HepG2 (cell line): ENCODE data around the gene CPED1.

Experiments
- JUNB ChIP-seq: sonication (generic); formaldehyde crosslinking; IDR thresholded peaks from 2 replicates; pipeline ENCODE4 v1.8.0; 2022; ENCODE audit warnings: missing genetic modification reagents, mild to moderate bottlenecking, borderline replicate concordance
- MZF1 ChIP-seq: sonication (generic); formaldehyde crosslinking; IDR thresholded peaks from 2 replicates; pipeline ENCODE4 v1.8.1; 2023; ENCODE audit warnings: mild to moderate bottlenecking, missing genetic modification reagents, borderline replicate concordance
- POLR2AphosphoS5 ChIP-seq: IDR thresholded peaks from 2 replicates; pipeline ENCODE4 v1.6.1; 2012; ENCODE audit warnings: low read depth, low read length
- STAT5B ChIP-seq: sonication (generic); formaldehyde crosslinking; IDR thresholded peaks from 2 replicates; pipeline ENCODE4 v1.4.0; 2020; ENCODE audit warnings: missing genetic modification reagents
- TCF7 ChIP-seq: sonication (generic); IDR thresholded peaks from 2 replicates; pipeline ENCODE4 v1.6.1; 2016; ENCODE audit warnings: antibody characterized with exemption, low read depth
- YY1 ChIP-seq: IDR thresholded peaks from 2 replicates; pipeline ENCODE4 v1.6.1; 2011; ENCODE audit warnings: low read length, low read depth, moderate library complexity, mild to moderate bottlenecking; ENCODE audit not compliant: insufficient read depth, insufficient replicate concordance
- ZNF572 ChIP-seq: sonication (generic); formaldehyde crosslinking; IDR thresholded peaks from 2 replicates; pipeline ENCODE4 v1.5.1; 2020; ENCODE audit warnings: mild to moderate bottlenecking, missing genetic modification reagents
- ZNF598 ChIP-seq: sonication (generic); formaldehyde crosslinking; IDR thresholded peaks from 2 replicates; pipeline ENCODE4 v1.5.1; 2020; ENCODE audit warnings: mild to moderate bottlenecking, missing genetic modification reagents, borderline replicate concordance
- TF ChIP-seq, protein P1 (sequence below), 2 experiments: IDR thresholded peaks; 2 replicates each; pipeline ENCODE4 v1.6.1; 2011 to 2012; ENCODE audit warnings: low read length in 2 of 2, borderline replicate concordance in 1 of 2, low read depth in 1 of 2, mild to moderate bottlenecking in 1 of 2, moderate library complexity in 1 of 2
- TF ChIP-seq, protein P2 (sequence below): sonication (generic); formaldehyde crosslinking; IDR thresholded peaks from 2 replicates; pipeline ENCODE4 v1.5.0; 2020; ENCODE audit warnings: mild to moderate bottlenecking, missing genetic modification reagents, moderate library complexity

- no peak for TF ChIP-seq MZF1 (CRISPR knock-in tag)
- no peak for TF ChIP-seq TCF7
- no peak for TF ChIP-seq ZNF598 (CRISPR knock-in tag)
- TF ChIP-seq, protein P1, sequence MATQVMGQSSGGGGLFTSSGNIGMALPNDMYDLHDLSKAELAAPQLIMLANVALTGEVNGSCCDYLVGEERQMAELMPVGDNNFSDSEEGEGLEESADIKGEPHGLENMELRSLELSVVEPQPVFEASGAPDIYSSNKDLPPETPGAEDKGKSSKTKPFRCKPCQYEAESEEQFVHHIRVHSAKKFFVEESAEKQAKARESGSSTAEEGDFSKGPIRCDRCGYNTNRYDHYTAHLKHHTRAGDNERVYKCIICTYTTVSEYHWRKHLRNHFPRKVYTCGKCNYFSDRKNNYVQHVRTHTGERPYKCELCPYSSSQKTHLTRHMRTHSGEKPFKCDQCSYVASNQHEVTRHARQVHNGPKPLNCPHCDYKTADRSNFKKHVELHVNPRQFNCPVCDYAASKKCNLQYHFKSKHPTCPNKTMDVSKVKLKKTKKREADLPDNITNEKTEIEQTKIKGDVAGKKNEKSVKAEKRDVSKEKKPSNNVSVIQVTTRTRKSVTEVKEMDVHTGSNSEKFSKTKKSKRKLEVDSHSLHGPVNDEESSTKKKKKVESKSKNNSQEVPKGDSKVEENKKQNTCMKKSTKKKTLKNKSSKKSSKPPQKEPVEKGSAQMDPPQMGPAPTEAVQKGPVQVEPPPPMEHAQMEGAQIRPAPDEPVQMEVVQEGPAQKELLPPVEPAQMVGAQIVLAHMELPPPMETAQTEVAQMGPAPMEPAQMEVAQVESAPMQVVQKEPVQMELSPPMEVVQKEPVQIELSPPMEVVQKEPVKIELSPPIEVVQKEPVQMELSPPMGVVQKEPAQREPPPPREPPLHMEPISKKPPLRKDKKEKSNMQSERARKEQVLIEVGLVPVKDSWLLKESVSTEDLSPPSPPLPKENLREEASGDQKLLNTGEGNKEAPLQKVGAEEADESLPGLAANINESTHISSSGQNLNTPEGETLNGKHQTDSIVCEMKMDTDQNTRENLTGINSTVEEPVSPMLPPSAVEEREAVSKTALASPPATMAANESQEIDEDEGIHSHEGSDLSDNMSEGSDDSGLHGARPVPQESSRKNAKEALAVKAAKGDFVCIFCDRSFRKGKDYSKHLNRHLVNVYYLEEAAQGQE (IDR thresholded peaks at IDR 0.05; ENCODE audit: borderline replicate concordance in 1 of 2, low read depth in 1 of 2, low read length in 2 of 2) = no peak
- TF ChIP-seq JUNB (CRISPR knock-in tag) = no peak
- TF ChIP-seq YY1 = no peak
- no peak for TF ChIP-seq STAT5B (CRISPR knock-in tag)
- TF ChIP-seq, protein P2, sequence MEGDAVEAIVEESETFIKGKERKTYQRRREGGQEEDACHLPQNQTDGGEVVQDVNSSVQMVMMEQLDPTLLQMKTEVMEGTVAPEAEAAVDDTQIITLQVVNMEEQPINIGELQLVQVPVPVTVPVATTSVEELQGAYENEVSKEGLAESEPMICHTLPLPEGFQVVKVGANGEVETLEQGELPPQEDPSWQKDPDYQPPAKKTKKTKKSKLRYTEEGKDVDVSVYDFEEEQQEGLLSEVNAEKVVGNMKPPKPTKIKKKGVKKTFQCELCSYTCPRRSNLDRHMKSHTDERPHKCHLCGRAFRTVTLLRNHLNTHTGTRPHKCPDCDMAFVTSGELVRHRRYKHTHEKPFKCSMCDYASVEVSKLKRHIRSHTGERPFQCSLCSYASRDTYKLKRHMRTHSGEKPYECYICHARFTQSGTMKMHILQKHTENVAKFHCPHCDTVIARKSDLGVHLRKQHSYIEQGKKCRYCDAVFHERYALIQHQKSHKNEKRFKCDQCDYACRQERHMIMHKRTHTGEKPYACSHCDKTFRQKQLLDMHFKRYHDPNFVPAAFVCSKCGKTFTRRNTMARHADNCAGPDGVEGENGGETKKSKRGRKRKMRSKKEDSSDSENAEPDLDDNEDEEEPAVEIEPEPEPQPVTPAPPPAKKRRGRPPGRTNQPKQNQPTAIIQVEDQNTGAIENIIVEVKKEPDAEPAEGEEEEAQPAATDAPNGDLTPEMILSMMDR = no peak
- no peak for TF ChIP-seq ZNF572 (CRISPR knock-in tag)
- TF ChIP-seq POLR2AphosphoS5 = no peak
These were observed 168.8 kb downstream of the CPED1 start for GRCh38 chr7:121157341-121157751.
